ENCODE results near the gene ADRA1B.

Gene ADRA1B

DNA sequence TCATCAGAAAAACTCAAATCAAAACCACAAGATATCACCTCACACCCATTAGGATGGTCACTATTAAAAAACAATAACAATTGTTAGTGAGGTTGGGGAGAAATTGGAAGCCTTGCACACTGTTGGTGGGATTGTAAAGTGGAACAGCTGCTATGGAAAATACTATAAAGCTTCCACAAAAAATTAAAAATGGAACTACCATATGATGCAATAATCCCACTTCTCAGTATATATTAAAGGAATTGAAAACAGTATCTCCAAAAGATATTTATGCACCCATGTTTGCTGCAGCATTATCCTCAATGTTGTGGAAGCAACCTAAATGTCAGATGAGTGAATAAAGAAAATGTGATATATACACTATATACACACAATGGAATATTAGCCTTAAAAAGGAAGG, 14.5 kb upstream of the ADRA1B start:
- no peak for DNase-seq (ENCODE audit: low spot score)

DNA sequence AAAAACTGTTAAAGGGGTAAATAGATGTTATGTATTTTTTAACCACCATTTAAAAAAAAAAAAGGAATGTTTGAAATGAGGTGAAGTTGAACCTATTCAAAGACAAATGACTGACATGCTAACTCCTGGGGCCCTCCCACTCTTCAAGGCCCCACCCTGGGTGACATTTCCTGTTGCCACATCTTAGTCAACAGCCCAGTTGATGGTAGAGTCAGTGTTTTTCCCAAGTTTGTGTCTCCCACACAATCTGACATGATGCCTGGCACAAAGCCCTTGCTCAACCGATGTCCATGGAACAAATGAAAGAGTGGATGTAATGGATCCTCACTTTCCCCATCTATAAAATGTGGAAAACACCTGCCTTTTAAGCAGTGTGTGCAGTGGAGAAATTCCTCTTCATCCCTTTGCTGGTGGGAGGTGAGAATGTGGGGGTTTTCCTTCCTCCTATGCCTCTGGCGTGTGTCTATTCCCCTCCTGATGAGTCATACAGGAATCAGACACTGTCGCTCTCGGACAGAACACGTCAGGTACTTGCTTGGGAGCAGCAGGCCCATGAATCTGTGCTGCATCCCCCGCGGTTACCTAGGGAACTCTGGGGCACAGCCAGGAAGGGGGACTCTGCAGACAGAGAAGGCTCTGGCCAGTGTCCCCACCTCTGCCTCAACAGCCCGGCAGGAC, 13.7 kb upstream of the ADRA1B start:
- DNase-seq (ENCODE audit: low spot score): peak; percentile 48

DNA sequence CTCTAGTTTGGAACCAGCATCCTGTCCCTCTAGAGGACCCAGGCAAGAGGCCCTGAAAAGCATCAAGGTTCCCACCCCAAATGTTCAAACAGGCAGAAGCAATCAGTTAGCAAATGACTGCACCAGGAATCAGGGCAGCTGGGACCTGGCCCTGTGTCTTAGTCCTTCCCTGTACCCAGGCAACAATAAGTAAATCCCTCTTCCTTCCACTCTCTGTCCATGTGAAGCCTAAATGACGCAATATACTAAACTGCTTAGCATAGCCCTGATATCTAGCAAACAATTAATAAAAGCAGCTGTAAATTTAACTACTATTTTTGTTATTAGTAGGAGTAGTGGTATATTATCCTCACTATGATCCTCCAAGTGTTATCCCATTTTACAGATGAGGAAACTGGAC, 13.2 kb upstream of the ADRA1B start:
- DNase-seq (ENCODE audit: low spot score): no peak

DNA sequence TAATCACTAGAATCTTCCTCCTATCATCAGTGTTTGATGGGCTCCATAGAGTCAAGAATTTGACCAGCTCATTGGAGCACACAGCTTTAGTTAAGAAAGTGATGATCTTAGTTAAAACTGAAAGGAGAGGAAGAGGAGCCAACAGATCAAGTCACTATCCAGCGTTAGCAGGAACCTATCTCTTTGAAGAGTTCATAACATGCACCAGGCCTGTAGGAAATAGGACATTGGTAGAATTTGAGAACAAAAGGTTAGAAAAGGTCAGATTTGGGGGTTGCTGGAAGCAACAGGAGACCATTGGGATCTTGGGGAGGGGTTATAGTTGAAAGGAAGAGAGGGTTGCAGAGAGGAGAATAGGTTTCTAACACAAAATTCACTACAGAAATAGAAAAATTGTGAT, 11.4 kb upstream of the ADRA1B start:
- no peak for DNase-seq (ENCODE audit: low spot score)

DNA sequence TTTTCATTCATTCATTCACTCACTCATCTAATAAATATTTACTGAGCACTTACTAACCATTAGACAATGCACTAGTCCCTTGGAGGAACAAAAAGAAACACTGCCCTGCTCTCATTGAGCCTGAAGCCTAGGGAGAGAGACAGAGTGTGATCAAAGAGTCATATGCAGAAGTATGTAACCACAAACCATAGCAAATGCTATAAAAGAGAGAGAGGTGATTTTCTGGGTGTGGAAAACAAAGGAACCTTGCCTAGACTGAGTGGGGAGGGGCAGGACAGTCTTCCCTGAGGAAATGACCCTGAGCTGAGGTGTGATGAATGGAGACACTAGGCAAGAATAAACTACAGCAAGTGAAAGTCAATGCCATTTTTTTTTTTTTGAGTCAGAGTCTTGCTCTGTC, 10.8 kb upstream of the ADRA1B start:
- DNase-seq (ENCODE audit: low spot score): no peak

DNA sequence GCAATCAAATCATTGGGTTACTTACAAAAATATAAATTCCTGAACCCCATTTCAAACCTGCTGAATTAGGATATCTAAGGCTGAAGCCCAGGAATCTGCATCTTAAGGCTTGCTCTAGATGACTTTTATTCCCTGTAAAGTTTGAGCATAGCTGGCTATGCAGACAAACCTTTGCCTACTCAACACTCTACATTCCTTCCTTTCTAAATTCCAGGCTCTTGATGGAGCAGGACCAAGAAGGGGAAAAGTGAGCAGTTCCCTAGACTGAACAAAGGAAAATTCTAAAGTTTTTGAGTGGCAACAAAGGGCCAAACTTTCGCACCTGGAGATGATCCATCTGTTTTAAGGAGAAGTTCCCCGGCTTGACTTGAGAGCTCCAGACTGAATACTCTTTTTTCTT, 9.8 kb upstream of the ADRA1B start:
- DNase-seq (ENCODE audit: low spot score): no peak

DNA sequence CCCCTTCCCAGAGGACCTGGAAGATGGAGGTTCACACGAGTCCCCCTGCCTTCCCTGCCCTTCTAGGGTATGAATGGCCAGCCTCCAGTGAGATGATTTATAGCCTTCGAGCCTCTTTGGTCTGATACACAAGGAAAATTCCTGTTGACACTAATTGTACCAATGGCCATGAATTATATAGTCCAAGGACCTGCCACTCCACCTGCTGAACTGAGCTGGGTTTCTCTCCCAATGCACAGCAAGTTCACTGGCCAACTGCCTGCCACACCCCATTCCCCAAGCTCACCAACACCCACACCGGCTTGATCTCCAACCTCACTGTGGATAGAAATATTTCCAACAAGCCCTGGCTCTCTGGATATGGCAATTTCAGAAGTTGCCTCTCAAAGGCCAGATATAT, 9.3 kb upstream of the ADRA1B start:
- no peak for DNase-seq (ENCODE audit: low spot score)

DNA sequence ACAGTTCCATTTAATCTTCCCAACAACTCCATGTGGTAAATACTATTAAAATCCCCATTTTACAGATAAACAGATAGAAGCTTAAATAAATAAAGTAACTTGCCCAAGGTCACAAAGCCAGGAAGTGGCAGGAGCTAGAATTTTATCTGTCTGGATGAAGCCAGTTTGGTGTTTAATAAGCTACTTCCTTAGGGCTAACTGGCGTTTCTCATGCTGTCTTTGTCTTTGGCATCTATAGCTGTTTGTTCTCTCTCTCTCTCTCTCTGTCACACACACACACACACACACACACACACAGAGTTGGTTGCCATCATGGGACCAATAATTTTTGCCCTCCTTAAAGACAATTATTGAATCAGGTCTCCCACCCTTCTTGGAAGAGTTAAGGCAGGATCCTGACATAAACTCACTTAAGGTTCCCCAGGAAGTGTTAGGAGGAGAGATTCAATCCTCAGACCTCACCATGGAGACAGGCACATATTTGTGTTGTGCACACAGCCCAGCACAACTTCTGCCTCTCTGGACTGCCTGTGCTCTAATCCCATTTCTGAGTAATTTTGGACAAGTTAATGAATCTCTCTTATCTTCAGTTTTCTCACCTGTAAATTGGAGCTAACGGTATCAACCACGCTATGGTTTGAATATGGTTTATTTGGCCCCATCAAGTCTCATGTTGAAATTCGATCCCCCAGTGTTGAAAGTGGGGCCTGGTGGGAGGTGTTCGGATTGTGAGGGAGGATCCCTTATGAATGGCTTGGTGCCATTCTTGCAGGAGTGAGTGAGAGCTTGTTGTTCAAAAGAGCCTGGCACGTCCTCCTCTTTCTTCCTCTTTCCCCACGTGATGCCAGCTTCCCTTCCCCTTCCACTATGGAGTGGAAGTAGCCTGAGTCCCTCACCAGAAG, 8.3 kb upstream of the ADRA1B start:
- no peak for DNase-seq (ENCODE audit: low spot score)

DNA sequence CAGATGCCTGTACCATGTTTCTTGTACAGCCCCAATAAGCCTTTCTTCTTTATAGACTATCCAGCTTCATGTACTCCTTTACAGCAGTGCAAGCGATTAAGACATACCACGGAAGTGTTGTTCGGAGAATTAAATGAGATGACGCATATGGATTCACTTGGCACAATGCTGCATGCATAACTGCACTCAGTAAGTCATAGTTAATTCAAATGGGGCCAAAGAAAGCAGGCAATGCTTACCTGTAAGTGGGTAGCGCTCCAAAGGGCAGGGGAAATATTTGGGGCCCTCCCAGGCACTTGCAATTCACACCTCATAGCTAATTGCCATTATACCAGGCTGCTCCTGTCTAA, 7.7 kb upstream of the ADRA1B start:
- DNase-seq (ENCODE audit: low spot score): no peak

DNA sequence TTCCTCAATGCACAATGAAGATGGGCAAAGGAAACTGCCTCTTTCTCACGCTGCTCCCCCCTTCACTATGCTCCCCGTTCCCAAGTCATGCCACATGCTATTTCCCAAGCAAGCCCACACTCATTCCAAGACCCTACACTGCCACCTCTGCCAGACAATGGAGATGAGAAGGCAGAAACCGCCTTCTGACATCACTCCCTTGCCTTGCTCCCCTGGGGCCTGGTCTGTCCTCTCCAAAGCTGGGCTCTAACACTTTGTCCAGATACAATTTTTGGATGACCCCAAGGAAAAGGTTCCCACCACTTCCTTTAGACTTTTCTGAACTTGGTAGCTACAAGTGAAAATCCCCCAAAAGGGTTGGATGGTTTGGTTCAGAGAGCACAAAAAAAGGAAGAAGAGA, 7.2 kb upstream of the ADRA1B start:
- no peak for DNase-seq (ENCODE audit: low spot score)

DNA sequence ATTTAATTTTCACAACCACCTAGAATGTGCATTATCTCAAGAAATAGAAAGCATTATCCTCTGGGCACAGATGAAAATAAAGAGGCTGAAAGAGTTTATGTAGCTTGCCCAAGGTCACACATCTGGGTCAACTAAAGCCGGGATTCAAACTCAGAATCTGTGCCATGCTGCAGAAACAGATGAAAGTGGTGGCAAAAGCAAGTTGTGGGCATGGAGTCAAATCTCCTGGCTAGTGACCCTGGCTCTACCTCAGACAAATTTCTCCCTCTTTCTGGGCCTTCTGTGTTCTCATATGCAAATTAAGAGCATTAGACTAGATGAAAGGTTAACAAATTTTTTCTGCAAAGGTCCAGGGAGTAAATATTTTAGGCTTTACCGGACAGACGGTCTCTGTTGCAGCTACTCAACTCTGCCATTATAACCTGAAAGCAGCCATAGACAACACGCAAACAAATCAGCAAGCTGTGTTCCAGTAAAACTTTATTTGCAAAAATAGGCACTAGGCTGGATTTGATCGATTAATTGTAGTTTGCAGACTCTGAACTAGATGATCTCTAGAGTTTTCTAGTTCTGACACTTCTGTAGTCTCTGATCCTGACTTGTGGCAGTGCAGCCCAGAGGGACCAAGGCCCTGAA, 6.0 kb upstream of the ADRA1B start:
- no peak for DNase-seq (ENCODE audit: low spot score)

DNA sequence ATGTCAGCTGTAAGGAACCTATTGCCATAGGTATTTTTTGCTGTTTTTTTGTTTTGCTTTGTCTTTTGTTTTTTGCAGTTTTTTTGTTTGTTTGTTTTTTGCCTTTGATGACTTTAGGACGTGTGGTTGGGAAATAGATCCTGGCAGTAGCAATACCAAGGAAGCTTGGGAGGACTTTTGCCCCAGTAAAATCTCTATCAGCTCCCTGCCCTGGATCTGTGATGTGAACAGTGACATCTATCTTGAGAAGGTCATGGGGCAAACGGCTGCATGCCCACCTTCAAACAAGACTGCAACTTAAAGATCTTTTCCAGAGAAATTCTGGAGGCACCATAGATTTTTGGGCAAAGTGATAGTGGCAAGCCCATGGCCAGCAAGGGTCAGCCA, 5.4 kb upstream of the ADRA1B start:
- no peak for DNase-seq (ENCODE audit: low spot score)

DNA sequence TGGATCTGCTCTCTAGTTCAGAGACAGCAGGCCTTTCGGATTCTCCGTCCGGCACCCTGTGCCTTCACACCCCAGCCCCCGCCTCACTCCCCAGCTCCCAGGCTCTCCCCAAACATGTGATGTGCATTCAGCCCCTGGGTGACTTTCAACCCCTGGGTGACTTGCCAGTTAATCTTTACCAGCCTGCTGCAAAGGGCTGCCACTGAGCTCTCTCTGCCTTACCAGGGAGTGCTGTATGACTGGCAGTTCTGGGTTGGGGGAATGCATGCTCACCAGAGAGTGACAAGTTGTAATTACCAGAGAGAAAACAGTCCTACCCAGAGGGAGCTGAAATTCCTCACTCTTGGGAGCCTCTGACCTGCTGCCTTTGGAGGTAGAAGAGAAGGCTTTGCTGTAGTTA, 4.9 kb upstream of the ADRA1B start:
- DNase-seq (ENCODE audit: low spot score): no peak

DNA sequence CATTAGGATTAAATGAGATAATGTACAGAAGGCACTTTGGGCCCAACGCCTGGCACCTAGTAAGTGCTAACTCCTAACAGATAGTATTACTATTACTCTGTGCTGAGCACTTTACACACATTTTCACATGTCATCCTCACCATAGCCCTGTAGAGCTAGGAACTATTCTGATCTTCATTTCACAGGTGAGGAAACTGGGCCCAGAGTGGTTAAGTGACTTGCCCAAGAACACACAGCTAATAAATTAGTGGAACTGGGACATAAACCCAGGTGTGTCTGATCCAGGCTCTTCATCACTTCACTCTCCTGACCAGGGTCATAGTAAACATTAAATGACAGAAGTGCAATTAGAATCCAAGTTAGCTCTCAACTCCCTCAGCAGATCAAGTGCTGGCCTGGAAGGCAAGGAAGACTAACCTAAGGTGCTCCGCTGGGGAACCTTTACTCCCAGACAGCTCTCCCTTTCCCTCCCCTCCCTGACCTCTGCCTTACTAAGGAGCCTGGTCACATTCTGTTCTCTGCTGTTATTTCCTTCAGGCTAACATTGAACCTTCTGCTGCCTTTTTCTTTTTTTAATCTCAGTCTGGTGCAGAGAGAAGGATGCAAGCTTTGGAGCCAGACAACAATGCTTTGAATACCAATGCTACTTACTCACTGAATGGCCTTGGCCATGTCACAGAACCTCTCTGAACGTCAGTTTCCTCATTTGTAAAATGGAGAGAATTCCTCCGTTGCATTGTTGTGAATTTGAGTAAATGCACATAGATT, 4.1 kb upstream of the ADRA1B start:
- no peak for DNase-seq (ENCODE audit: low spot score)

DNA sequence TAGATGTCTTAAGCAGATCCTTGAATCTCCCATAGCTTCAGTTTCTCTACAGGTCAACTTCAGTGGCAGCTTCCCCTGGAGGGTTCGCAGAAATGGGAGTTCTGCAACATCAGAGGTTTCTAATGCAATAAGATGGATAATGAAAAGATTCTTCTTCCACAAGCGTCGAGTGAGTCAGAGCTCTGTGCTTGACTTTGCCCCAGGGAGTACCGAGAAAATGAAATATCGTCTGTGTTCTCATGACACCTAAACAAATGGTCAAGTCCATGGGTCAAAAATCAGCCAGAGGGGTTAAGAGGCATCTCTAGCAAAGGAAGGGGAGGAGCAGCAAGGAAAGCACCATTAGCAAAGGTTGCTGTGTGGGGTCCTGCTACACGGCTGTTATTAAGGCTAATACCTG, 3.2 kb upstream of the ADRA1B start:
- no peak for DNase-seq (ENCODE audit: low spot score)

DNA sequence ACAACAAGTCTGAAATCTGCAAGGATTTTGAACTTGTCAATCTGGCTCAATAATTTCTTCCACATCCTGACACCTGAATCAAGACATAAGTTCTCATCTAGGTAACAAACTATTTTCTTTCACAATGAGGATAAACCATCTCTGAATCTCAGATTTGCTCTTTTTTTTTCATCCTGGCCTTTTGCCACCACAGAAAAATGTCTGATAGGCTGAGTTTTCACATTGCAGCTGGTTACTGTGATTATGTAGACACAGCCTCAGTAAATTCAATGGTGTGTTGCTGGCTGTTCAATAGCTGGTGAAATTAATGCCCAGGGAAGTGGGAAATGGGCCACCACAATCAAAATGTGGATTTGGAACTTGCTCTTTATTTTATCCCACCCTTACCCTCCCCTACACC, 2.8 kb upstream of the ADRA1B start:
- no peak for DNase-seq (ENCODE audit: low spot score)

DNA sequence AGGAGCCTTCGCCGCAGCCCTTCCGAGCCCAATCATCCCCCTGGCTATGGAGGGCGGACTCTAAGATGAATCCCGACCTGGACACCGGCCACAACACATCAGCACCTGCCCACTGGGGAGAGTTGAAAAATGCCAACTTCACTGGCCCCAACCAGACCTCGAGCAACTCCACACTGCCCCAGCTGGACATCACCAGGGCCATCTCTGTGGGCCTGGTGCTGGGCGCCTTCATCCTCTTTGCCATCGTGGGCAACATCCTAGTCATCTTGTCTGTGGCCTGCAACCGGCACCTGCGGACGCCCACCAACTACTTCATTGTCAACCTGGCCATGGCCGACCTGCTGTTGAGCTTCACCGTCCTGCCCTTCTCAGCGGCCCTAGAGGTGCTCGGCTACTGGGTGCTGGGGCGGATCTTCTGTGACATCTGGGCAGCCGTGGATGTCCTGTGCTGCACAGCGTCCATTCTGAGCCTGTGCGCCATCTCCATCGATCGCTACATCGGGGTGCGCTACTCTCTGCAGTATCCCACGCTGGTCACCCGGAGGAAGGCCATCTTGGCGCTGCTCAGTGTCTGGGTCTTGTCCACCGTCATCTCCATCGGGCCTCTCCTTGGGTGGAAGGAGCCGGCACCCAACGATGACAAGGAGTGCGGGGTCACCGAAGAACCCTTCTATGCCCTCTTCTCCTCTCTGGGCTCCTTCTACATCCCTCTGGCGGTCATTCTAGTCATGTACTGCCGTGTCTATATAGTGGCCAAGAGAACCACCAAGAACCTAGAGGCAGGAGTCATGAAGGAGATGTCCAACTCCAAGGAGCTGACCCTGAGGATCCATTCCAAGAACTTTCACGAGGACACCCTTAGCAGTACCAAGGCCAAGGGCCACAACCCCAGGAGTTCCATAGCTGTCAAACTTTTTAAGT, 819 bp downstream of the ADRA1B start:
- DNase-seq (ENCODE audit: low spot score): no peak

DNA sequence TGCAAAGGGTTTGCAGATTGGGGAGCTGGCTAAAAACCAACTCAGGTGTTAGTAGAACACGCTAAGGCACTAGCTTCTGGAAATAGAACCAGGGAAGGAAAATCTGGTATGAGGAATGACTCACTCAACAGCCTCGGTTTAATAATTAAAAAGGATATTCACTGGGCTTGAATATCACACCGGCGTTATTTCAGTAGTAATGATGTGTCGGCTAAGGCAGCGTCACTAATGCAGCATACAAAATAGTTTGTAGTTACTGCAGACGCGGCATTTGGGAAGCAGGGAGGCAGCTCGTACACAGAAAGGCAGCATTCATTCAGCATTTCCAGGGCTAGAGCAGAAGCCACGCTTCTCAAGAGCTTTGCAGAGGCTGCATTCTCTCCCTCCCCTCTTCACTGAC, 1.7 kb downstream of the ADRA1B start:
- DNase-seq (ENCODE audit: low spot score): no peak

DNA sequence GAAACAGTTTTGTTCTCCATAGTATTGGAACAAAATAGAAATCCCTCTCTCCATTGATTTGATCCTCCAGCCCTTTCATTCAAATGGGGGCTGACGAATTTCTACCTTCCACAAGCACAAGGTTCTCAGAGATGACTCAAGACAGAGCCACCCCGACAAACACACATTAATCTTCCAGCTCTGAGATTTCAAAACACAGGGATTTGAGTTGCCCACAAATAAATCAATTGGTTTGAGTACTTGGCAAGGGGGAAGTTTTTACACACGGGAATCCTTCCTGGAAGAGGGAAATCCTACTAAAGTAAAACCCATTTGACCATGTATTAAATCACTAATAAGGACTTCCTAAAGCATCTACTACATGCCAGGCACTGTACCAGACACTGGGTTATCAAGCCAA, 5.4 kb downstream of the ADRA1B start:
- DNase-seq (ENCODE audit: low spot score): no peak

DNA sequence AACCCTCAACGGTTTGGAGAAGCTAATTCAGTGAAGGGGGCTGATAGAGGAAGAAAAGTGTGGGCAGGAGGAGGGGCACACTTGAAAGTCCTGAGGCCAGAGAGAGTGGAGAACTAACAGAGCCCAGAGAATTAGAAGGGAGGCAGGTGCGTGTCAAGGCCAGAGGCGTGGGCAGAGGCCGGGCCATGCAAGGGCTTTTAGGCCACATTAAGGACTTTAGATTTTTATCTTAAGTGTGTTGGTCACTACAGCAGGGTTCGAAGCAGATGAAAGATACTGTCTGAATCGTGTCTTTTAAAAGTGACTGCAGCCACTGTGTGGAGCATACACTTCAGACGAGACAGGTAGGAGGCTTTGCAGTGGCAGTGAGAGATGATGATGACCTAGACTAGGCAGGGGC, 6.7 kb downstream of the ADRA1B start:
- no peak for DNase-seq (ENCODE audit: low spot score)

DNA sequence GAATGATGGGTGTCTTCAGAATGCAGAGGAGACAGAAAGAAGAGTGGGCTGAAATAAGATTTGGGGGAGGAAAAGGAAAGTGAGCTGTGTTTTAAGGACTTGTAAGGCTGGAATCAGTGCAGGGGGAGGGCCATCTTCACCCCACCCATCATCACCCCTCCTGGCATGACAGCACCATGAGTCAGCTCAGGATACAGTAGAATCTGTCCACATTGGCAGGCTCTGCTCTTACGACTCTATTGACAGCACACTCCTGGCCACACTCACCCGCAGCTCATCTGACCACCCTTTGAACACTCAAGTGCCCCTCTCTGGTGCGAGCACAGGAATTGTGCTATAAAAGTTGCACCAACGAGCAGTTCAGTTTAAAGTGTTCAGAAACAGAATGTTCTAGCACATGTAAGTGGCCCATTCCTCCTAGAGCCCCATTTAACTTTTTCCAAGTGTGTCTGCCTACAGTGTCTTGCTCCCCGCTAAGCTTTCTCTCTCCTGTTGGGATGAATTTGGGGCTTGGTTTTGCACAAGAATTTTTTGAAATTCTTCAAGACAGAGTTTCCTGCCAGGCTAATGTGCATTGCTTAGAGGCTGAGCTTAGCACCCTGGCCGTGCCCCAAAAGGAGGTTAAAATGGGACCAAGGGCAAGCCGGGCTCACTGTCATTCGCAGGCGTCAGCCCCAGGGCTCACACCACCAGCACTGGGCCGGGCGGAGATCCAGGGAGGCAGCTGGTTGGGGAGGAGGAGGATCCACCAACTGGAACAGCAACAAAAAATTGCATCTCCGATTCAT, 12.0 kb downstream of the ADRA1B start:
- peak; percentile 71 for DNase-seq (ENCODE audit: low spot score)
